ENCODE results near the gene IL1R1. TPM values are rescaled to one million over a fixed set of nuclear protein-coding genes. Genes with fewer than 3 reads are reported as not detected.

Gene IL1R1
- total RNA-seq, 1 experiment from 2014 or later, result 0.39 TPM

DNA sequence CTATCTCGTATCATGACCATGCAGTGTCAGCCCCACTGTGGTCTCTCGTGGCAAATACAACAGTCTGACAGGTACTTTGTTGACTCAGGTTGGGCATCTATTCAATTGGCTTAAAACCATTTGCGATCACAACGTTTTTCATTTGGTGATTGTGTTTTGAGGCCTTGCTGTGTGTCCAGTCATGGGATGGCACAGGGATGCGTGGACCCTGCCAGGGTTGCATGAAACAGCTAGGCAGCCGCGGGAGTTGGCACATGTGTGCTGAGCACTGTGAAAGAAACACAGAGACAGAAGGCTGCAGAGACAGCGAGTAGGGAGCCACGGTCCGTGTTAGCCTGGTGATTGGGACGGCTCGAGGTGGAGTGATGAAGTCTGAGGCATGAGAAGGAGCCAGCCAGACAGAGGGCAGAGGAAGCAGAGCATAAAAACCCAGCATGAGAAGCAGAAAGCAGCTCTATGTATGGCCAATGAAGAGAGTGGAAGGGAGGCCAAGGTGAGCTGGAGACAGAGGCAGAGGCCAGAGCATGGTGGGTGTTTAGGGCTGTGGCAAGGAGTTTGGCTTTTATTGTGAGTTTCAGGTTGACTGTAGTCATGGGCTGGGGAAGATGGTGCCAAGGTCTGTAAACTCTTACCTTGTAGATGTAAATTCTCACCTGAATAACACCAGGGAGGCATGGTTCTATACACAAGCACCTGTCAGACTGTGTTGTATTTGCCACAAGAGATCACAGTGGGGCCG, 31.8 kb upstream of the IL1R1 start:
- Histone ChIP-seq H3K23me2 (ENCODE audit: insufficient read length, low read depth, low read length, poor library complexity, severe bottlenecking) (no peaks in the 10 kb centered on the region), H3K56ac (ENCODE audit: insufficient read length, low read depth, low read length) (no peak overlapping the region), H2BK12ac (ENCODE audit: insufficient read length, low read depth, low read length) (no peak overlapping the region), H3T11ph (ENCODE audit: low read length) (no peak overlapping the region), H3K4me2 (ENCODE audit: insufficient read depth, insufficient read length, low read length) (no peak overlapping the region), H3K18ac (ENCODE audit: insufficient read length, low read depth, low read length) (no peak overlapping the region), H2AK5ac (ENCODE audit: insufficient read length, low read length) (no peak overlapping the region), H4K91ac (ENCODE audit: insufficient read length, low read depth, low read length) (no peak overlapping the region), H3K14ac (ENCODE audit: insufficient read depth, low read length) (no peak overlapping the region), H3K27me3 (ENCODE audit: insufficient read depth, low read length) (no peaks in the 10 kb centered on the region), H4K20me1 (ENCODE audit: control insufficient read depth, insufficient read depth, insufficient read length) (no peaks in the 10 kb centered on the region), H3K4me1 (ENCODE audit: insufficient read depth, low read length) (no peaks in the 10 kb centered on the region; the same call in 1 of the 2 replicates), H3K27ac (ENCODE audit: insufficient read length, low read depth, low read length) (no peak overlapping the region), H2AFZ (ENCODE audit: low read length) (no peak overlapping the region), H4K8ac (replicated peaks; ENCODE audit: insufficient read length, low read depth, low read length) (no peak overlapping the region), H4K5ac (ENCODE audit: insufficient read length, low read depth, low read length) (no peak overlapping the region), H3K4ac (ENCODE audit: low read depth, low read length) (no peak overlapping the region), H2BK5ac (ENCODE audit: insufficient read length, low read length) (no peak overlapping the region), H3K79me1 (ENCODE audit: insufficient read depth, low read depth, low read length, poor library complexity, severe bottlenecking) (no peaks in the 10 kb centered on the region), H2BK15ac (ENCODE audit: low read depth, low read length) (no peak overlapping the region), H3K79me2 (ENCODE audit: insufficient read depth, low read length) (no peaks in the 10 kb centered on the region), H2BK20ac (ENCODE audit: low read depth, low read length, poor library complexity, severe bottlenecking) (no peak overlapping the region), H3K9me3 (ENCODE audit: control insufficient read depth, low read depth, low read length) (no peaks in the 10 kb centered on the region), H3K23ac (ENCODE audit: insufficient read length, low read depth, low read length) (no peak overlapping the region), H2BK120ac (ENCODE audit: low read depth, low read length, poor library complexity, severe bottlenecking) (no peak overlapping the region), H3K9ac (ENCODE audit: extremely low read depth, insufficient read length, low read length) (no peak overlapping the region)
- DNase-seq, result no peak
- Mint-ChIP-seq H3K4me1 (peaks cover 17% of the 10 kb centered on the region in 2 experiments), H3K36me3 (ENCODE audit: insufficient read depth in 1 of 3, low read depth in 3 of 3) (peaks cover 0 to 5% (median 4%) of the 10 kb centered on the region in 3 experiments; a peak in 2 of 7 replicates), H3K4me3 (no peak overlapping the region), H3K9me3 (no peaks in the 10 kb centered on the region; a peak in 1 of 5 replicates), H3K27me3 (ENCODE audit: low read depth) (no peaks in the 10 kb centered on the region), H3K27ac (no peak overlapping the region)
- no CpG with 5 or more reads among the region's 13 CpGs for WGBS (ENCODE audit: extremely low coverage, insufficient read length, low lambda C conversion rate)
- TF ChIP-seq, protein P1, sequence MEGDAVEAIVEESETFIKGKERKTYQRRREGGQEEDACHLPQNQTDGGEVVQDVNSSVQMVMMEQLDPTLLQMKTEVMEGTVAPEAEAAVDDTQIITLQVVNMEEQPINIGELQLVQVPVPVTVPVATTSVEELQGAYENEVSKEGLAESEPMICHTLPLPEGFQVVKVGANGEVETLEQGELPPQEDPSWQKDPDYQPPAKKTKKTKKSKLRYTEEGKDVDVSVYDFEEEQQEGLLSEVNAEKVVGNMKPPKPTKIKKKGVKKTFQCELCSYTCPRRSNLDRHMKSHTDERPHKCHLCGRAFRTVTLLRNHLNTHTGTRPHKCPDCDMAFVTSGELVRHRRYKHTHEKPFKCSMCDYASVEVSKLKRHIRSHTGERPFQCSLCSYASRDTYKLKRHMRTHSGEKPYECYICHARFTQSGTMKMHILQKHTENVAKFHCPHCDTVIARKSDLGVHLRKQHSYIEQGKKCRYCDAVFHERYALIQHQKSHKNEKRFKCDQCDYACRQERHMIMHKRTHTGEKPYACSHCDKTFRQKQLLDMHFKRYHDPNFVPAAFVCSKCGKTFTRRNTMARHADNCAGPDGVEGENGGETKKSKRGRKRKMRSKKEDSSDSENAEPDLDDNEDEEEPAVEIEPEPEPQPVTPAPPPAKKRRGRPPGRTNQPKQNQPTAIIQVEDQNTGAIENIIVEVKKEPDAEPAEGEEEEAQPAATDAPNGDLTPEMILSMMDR (conservative IDR thresholded peaks at IDR 0.05), result no peak
